ELR (cell line): ENCODE results near the gene CHRD.

Experiments
- DNase-seq: peaks from one replicate; pipeline ENCODE4 v3.0.0-alpha.2; 2015; ENCODE audit warnings: low read depth

The CHRD gene

DNA sequence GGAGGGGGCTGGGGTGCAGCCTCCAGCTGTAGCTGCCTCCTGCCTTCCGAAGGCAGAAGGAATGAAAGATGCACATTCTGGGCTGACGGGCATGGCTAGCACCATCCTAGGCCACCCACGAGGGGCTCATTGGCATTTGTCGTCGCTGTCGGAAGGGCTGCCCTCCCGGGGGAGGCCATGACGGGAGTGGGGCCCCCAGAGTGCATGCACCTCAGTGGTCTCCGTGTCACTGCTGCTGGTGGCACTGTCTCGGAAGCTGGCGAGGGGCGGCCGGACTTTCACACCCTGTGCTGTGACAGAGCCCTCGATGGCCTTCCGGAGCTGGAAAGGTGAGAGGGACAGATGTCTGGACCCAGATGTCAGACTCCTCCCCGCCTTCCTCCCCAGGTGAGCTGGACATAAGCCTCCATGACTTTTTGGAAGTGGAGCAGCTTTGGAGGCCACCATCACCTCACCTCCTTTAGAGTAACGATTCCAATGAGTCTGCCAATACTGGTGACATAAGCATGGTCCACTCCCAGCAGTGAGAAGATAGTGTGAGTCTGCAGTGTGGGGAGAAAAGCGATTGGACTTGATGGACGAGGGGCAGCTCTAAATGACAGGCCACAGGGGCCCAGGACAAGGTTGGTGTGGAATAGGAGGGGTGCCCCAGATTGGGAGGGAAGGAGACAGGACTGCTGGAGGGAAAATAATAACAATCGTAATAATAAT lies 33.2 kb upstream of the CHRD start:
- no peak for DNase-seq

DNA sequence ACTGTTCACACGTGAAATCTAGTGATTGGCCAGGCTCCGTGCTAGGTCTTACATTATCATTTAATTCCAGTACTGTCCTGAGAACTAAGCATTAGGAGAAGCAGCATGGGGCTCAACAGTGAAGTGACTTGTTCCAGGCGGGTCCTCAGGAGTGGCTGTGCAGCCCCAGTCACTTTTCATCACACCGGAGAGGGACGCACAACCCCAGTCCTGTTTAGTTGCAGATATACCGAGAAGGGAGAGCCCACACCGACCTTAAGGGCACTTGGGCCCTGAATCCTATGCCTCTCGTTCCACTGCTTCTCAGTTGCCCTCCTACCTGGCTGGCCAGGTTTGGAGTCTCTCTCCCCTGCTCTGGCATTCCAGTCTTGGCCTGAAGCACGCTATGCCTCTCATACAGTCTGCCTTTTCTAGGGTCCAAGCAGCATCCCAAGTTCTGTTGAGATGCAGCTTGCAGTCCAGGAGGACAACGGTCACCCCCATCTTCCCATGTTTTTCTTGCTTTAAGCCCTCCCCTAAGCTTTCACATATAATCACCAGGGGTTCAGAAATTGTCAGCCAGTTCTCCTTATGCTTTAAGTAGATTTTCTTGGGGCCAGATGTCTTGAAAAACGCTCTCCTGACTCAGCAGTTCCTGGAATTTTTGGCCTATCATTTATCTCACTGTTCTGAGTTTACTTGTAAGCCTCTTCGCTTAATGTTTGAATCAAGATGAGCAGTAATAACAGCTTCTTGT lies 32.4 kb upstream of the CHRD start:
- DNase-seq: no peak

DNA sequence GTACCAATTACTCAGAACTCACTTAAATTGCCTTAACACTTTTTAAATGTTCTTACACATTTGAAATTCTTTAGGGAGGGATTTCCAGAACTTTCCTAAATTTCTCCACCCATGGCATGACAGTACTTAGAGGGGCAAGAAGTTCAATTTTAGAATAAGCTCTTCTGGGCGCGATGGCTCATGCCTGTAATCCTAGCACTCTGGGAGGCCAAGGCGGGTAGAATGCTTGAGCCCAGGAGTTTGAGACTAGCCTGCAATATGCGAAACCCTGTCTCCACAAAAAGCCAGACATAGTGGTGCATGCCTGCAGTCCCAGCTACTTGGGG lies 31.8 kb upstream of the CHRD start:
- DNase-seq: no peak

DNA sequence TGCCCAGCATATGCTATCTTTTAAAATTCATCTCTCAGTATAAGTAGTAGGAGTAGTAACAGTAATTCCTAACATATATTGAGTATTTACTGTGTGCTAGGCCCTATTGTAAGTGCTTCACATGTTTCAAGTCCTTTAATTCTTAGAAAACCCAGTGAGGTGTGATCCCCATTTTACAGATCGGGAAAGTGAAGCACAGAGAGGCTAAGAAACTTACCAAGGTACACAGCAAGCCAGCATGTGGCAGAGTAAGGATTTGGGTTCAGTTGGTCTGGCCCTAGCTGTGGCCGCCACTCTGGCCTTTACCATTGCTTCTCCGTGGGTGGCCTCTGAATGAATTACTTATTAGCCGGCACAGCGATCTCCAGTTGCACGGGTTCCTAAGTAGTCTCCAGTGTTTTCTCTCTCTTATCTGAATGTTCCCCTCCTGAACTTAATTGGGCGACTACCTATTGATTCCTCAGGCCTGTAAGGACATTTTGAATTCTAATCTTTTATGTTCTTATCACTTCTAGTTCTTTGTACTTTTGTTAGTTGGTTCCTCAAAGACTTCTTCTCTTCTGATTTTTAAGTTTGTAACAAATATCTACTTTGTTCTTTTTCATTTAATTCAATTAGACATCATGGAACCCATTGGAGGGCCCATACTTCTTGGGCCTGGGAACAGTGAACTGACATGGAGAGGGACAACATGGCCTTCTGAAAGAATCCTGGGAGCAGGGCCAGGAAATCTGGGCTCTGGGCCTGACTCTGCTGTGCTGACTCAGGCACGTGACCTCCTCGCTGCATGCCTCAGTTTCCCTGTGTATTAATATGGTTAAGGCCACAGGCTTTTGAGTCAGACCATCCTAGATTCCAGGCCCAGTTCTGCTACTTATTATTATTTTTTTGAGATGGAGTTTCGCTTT lies 30.0 kb upstream of the CHRD start:
- no peak for DNase-seq

DNA sequence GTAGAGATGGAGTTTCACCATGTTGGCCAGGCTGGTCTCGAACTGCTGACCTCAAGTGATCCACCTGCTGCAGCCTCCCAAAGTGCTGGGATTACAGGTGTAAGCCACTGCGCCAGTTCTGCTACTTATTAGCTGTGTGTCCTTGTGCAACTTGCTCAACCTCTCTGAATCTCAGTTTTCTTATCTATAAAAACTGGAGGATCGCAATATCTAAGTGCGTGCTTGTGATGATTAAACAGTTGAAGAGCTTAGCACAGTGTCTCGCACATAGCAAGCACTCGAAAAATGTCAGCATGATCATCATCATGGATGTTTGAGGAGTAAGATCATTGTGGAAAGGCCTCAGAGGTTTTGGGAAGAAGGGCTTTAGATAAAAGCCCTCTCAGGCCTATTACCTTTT lies 29.2 kb upstream of the CHRD start:
- no peak for DNase-seq

DNA sequence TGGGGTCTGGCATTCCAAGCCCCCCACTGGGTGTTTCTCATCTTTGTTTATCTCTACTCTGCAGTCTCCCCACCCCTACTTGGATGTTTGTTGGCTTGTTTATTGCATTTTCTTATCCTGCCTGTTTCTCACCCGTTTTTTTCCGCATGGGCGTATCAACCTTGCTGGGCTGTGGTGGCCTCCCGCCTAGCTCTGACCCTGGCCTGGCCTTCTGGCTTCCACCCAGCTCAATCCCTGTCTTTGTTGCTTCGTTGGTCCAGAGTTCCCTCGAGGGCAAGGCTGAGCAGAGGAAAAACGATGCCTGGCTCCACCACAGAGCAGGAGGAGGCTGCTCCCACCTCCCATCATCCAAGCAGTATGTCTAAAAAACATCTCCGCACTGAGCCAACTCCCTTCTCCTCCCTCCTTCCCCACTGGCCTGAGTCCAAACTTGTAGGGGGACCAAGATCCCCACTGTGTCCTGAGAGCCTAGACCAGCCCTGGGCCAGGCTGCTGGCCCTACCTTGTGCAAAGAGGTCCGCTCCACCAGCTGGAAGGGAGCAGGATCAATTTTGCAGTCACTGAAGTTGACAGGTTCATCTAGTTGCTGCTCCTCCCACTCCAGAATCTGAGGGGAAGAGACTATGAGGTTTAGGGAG lies 28.2 kb upstream of the CHRD start:
- no peak for DNase-seq

DNA sequence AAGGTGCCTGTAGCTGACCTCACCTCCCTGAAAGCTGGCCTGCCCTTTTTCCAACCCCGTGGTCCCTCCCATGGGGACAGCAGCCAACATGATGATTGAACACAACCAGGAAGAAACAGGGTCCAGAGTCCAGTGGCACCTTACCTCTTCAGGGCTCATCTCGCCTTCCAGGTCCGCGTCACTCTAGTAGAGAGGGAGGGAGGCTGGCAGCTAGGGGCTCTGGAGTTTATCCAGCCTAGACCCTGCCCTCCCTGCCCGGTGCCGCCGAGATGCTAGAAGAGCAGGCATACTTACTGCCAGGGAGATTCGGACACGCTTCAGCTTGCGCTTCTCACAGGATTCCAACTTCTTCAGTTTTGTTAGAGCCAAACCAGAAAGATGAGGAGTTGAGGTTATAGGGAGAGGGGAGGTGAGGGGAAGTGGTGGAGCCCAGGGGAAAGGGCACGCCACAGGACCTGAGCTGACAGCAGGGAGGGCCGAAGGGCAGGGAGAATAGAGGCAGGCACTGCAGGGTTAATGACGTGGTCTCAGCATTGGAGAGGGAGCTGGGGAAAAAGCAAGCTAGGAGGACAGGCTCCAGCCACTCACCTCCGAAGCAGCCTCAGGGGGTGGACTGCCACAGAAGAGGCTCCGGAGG lies 27.6 kb upstream of the CHRD start:
- no peak for DNase-seq

DNA sequence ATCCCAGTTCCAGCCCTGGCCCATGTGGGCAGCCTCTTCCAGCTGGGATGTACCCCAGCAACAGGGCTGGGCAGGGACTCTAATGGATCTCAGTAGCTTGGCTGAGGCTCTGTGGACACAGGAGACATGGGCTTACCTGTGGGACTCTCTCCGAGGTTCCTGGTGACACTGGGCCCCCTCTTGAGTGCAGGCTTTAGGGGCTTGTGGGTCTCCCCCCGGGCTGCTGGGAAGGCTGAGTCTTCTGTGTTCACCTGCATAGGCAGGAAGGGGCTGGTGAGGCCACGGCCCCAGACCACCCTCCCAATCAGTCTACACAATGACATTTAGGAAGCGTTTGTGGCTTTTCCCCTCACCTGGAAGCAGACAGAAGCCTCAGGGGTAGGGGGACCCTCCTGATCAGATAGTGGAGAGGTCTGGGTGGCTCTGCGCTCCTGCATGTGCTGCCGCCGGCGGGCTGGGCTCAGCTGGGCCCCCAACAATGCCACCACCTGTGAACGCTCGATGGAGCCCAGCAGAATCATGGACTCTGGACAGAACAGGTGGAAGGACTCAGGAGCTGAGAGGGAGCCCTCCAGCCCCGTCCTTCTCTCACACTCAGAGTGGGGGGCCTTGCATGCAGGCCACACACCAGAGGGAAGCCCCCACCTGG lies 26.8 kb upstream of the CHRD start:
- DNase-seq: no peak

DNA sequence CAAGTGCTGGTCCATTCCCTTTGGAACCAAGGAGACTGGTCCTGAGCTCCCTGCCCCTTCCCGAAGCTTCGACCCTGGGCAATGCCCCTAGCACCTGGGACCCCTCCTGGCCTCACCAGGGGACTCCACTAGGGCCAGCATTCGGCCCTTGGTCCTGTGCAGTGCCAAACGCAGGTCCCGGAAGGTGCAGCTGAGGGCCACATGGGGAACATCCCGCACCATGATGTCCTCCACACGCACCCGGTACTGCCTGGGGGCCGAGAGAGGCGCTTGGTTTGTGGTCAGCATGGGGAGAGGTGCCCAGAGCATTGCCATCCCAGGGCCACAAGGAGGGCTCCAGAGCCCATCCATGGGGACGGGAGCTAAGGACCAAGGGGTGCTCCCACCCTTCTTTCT lies 26.3 kb upstream of the CHRD start:
- no peak for DNase-seq

DNA sequence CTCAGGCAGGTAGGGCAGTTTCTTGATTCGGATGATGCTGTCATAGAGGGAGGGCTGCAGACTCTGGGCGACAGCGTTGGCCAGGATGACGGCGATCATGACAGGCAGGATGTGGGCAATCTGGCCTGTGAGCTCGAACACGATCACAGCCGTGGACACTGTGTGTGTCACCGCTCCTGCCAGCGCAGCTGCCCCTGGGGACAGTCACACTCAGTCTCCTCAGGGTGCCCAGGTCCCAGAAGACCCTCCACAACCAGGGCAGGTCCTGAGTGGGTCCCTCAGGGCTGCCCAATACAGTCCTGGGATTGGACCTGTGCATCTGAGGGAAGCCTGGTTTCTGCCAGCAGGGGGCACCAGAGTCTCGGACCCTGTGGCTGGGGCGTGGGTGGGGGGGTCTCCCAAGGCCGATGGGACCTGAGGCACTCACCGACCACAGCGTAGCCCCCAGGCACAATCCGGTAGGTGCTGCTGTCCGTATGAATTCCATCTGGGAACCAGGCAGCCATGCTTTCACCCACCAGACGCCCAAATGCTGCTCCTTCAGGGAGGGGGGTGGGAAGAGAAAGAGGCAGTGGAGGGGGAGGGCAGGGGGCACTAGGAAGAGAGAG lies 25.6 kb upstream of the CHRD start:
- peak; percentile 51 for DNase-seq

DNA sequence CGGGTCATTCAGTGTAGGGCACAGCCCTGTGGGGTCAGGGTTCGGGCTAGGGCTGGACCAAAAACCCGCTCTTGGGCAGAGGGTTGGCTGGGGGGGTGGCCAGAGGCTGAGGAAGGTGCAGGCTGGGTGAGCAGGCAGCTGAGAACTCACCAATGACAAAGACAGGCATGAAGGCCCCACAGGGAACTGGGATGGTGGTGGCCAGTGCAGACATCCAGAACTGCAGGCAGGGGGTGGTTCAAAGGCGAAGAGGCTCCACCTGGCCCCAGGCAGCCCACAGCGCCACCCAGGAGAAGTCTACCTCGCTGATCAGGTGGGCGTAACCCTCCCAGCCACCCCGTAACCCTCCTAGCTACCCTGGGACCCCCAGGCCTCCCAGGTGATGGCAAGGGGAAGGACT lies 25.1 kb upstream of the CHRD start:
- DNase-seq: no peak

DNA sequence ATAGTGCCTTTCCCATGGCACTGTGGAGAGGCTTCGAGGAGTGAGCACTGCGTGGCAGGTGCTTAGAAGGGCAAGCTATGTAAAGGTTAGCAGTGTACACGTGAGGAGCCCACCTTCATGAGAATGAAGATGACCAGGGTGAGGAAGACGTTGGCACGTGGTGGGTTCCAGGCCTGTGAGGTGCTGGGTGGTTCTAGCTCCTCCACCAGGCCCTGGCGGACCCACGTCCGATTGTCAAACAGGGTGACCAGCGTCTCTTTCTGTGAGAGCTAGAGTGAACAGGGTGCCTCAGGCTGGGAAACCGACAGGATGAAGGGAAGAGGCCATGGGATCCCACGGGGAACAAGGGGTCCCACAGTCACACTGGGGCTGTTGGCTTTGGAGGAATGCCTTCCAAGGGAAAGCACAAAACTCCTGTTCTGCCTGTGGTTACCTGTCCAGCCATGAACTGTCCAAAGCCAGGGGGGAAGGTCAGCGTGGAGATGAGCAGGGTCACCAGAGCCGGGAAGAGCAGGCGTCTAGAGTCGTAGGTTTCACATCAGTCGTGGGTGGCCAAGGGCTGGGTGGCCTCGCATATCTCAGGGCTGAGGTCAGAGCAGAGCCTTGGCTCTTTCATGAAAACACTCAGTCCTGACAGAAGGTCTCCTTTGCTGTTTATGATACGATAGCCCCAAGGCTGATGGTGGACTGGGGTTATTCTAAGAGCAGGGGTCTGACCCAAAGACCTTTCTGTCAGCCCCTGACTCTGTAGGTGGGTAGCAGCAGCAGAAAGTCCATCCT lies 24.4 kb upstream of the CHRD start:
- peak; percentile 23 for DNase-seq

DNA sequence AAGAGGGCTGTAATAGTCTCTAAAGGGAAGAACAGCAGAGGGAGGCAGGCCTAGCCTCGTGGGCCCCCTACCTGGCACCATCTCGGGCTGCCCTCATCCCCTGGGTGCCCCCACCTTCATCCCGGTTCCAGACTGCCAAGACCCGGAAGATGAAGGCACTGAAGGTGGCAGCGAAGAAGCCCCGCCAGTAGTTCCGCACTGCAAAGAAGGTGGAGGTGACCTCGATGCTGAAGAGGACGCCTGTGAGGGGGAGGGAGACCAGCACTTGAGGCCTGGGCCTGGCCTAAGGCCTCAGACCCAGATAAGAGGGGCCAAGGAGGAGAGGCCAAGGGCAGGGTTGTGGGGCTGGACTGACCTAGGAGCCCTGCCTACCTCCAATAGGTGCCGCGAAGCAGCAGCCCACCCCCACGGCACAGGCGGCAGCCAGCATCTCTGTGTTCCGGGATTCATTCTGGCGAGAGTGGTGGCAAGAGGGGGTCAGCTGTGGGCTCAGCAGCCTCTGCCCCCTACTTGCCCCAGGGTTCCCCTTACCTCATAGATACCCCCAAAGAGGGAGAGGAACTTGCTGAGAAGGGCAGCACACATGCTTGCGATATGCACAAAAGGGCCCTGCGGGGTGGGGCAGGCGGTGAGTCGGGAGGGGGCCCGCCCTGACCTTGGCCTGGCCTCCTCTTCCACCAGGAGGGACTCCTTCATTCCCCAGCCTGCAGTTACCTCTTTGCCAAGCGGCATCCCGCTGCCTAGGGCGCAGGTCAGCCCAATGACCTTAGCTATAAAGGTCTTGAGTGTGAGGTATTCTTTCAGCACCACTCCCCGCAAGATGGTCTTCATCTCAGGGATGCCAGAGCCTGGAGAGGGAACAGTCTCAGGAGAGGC lies 22.4 kb upstream of the CHRD start:
- DNase-seq: no peak

DNA sequence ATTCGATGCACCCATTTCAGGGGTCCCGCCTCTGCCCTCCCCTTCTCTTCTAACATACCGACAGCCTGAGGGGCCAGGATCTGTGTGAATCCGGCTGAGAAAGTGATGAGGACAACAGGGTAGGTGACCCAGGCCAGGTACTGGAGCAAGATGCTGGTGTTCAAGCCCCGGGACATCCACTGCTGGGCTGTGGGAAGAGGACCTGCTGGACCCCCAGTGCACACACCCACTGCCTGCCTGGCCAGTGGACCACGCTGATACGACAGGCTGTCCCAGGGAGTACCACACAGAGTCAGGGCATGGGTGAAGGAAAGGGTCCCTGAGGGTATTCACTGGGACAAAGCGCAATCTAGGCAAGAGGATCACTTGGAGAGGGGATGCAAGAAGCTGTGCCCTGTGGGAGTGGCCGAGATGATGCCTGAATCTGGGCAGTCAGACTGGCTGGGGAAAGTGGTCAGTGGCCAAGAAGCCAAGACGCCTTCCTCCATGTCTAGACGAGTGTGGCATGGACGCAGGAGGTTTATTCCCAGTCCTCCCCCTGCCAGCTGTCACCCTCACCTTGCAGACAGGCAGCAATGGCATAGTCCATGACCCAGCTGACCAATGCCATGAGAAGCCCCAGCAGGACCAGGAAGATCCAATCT lies 21.6 kb upstream of the CHRD start:
- DNase-seq: no peak

DNA sequence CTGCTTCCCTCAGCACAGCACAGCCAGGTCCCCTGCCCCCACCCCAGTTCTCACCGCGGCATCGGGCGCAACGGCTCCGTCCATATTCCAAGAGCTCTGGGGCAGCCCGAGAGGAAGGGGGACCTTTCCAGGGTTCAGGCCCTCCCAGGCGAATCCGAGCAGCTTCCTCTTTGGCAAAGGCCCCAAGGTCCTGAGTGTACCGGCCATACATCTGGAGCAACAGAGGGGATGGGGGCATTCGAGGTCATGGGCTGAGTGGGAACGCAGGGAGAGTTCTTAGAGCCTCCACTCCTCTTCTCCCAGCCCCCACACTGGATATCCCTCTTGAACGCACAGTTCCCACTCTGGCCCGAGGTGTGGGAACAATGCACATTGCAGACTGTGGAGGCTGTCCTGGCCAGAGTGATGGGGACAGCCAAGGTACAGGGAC lies 20.9 kb upstream of the CHRD start:
- DNase-seq: no peak

DNA sequence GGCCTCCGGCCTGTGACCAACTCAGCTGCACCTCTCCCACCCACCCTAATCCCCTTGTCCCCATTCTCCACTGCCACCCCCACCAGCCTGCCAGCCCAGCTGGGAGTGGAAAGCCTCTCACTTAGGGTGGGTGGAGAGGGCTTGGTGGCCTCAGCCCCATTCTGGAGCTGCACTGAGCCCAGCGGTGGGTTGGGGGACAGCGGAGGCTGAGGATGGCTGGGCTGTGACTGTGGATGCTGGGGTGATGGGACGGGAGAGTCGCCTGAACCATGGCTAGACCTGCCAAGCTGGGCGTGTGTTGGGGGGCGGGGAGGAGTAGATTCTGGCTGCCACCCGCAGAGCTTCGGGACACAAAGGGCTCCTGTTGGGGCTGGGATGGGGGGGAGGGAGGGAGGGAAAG lies 20.2 kb upstream of the CHRD start:
- DNase-seq: no peak

DNA sequence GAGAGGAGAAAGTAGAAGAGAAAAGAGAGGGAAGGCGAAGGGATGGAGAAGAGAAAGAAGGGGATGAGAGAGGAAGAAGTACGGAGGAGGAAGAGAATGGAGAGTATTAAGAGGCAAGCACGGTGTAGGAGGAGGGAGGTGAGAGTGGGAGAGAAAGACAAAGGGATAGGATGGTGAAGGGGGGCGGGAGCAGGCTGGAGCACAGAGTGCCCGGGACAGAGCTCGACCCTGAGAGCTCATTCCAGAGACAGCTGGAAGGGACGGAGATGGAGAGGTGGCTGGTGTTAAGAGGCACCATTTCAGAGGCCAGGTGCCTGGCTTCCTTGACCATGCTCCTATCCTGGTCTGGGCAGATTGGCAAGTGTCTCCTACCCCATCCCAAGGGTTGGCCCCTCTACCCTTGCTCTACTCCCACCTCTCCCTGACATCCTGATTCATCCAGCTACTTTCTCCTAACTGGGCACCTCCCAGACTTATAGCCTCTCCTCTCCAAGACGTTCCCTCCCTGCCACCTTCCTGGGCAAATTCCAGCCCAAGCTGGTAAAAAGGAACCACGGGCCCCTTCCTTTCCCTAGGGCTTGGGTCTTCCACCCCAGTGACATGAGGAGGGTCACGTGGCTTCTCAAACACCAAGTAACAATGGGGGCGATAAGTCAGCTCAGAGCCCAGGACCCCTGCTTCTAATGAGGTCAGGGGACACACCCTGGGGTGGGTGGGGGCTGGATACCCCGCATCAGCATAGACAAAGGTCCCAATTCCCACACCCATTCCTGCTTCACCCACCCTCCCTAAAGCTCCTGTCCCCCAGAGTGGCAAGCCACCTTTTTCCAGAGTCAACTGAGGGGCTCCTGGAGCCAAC lies 19.6 kb upstream of the CHRD start:
- DNase-seq: no peak
